SKM-1 (cell line): Measurements from ENCODE around the gene CCIN.
"Not testable (repeated sequence)": the region's sequence is repeated elsewhere in the genome, so short reads cannot be mapped to it uniquely, and the experiment has no call there.

Experiments used
- DNase-seq: peaks from one replicate; lab custom pipeline; 2025; ENCODE audit not compliant: unreplicated experiment; lab: John Stamatoyannopoulos, UW

Gene CCIN

GRCh38 chr9:36158122-36158521 is 11.1 kb upstream of the CCIN start:
- no peak for DNase-seq

- DNase-seq = no peak
These were observed 10.3 kb upstream of the CCIN start for GRCh38 chr9:36158917-36159316.

GRCh38 chr9:36159509-36159908 is 9.7 kb upstream of the CCIN start:
- not testable (repeated sequence) for DNase-seq

- DNase-seq = not testable (repeated sequence)
These were observed 9.1 kb upstream of the CCIN start for GRCh38 chr9:36160126-36160525.

GRCh38 chr9:36161187-36161586 is 8.0 kb upstream of the CCIN start:
- DNase-seq = no peak

- DNase-seq = no peak
These were observed 6.9 kb upstream of the CCIN start for GRCh38 chr9:36162211-36162738.

- no peak for DNase-seq
These were observed 6.0 kb upstream of the CCIN start for GRCh38 chr9:36163049-36163785.

GRCh38 chr9:36163786-36164170 is 5.4 kb upstream of the CCIN start:
- no peak for DNase-seq

- DNase-seq = no peak
These were observed 4.8 kb upstream of the CCIN start for GRCh38 chr9:36164372-36164771.

GRCh38 chr9:36164989-36165388 is 4.2 kb upstream of the CCIN start:
- no peak for DNase-seq

- DNase-seq = no peak
These were observed 3.4 kb upstream of the CCIN start for GRCh38 chr9:36165826-36166167.

- peak; percentile 78 for DNase-seq
These were observed 2.8 kb upstream of the CCIN start for GRCh38 chr9:36166168-36166927.

- no peak for DNase-seq
These were observed 520 bp downstream of the CCIN start for GRCh38 chr9:36169708-36170107.

GRCh38 chr9:36170531-36170930 is 1.3 kb downstream of the CCIN start:
- DNase-seq = no peak

- no peak for DNase-seq
These were observed 4.7 kb downstream of the CCIN start for GRCh38 chr9:36173861-36174260.

- DNase-seq = no peak
These were observed 5.1 kb downstream of the CCIN start for GRCh38 chr9:36174271-36174670.

GRCh38 chr9:36174731-36175130 is 5.5 kb downstream of the CCIN start:
- DNase-seq = no peak

GRCh38 chr9:36175209-36175608 is 6.0 kb downstream of the CCIN start:
- not testable (repeated sequence) for DNase-seq

- DNase-seq = not testable (repeated sequence)
These were observed 7.3 kb downstream of the CCIN start for GRCh38 chr9:36176496-36176895.

- DNase-seq = no peak
These were observed 8.4 kb downstream of the CCIN start for GRCh38 chr9:36177571-36177970.

- not testable (repeated sequence) for DNase-seq
These were observed 11.1 kb downstream of the CCIN start for GRCh38 chr9:36180243-36180642.

GRCh38 chr9:36187414-36187813 is 18.2 kb downstream of the CCIN start:
- no peak for DNase-seq
